Ishikawa (cell line): Measurements from ENCODE around the gene PATJ.

ENCODE experiments used
- CEBPB ChIP-seq: IDR thresholded peaks from 2 replicates; pipeline ENCODE4 v1.6.1; 2012
- CREB1 ChIP-seq: IDR thresholded peaks from 2 replicates; pipeline ENCODE4 v1.6.1; 2012; ENCODE audit warnings: low read depth
- EGR1 ChIP-seq: IDR thresholded peaks from 2 replicates; pipeline ENCODE4 v1.6.1; 2012
- EP300 ChIP-seq: IDR thresholded peaks from 2 replicates; pipeline ENCODE4 v1.6.1; 2012; ENCODE audit warnings: borderline replicate concordance
- FOXM1 ChIP-seq: IDR thresholded peaks from 2 replicates; pipeline ENCODE4 v1.6.1; 2012; ENCODE audit warnings: low read depth, borderline replicate concordance
- NFIC ChIP-seq: IDR thresholded peaks from 2 replicates; pipeline ENCODE4 v1.6.1; 2012
- RAD21 ChIP-seq: IDR thresholded peaks from 2 replicates; pipeline ENCODE4 v1.6.1; 2012; ENCODE audit warnings: low read depth
- REST ChIP-seq: IDR thresholded peaks from 2 replicates; pipeline ENCODE4 v1.6.1; 2012; ENCODE audit warnings: low read depth, mild to moderate bottlenecking
- TAF1 ChIP-seq: IDR thresholded peaks from 2 replicates; pipeline ENCODE4 v1.6.1; 2012; ENCODE audit warnings: low read depth, mild to moderate bottlenecking
- TCF12 ChIP-seq: IDR thresholded peaks from 2 replicates; pipeline ENCODE4 v1.6.1; 2012; ENCODE audit warnings: low read depth
- TEAD4 ChIP-seq: IDR thresholded peaks from 2 replicates; pipeline ENCODE4 v1.6.1; 2012
- USF1 ChIP-seq: IDR thresholded peaks from 2 replicates; pipeline ENCODE4 v1.6.1; 2012
- YY1 ChIP-seq: IDR thresholded peaks from 2 replicates; pipeline ENCODE4 v1.6.1; 2012; ENCODE audit warnings: low read depth
- ZBTB7A ChIP-seq: IDR thresholded peaks from 2 replicates; pipeline ENCODE4 v1.6.1; 2012; ENCODE audit warnings: low read depth
- TF ChIP-seq, protein P1 (sequence below): IDR thresholded peaks from 2 replicates; pipeline ENCODE4 v1.6.1; 2012

The PATJ gene

DNA sequence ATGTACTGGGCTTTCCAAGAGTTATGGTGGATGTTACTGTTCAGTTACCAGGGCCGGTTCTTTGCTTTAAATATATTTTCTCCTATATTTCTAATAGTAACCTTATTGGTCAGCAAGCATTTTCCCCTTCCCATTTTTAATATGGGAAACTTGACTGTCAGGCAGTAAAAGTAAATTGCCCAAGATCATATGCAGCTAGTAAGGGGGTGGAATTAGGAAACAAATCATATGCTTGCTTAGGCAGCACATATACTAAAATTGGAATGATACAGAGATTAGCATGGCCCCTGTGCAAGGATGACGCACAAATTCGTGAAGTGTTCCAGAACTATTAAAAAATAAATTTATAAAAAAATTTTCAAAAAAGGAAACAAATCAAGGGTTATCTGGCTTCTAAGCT lies 73.9 kb downstream of the PATJ start:
- TF ChIP-seq REST (no peak), EGR1 (no peak), ZBTB7A (no peak), FOXM1 (no peak), TEAD4 (no peak), CREB1 (no peak), RAD21 (no peak), EP300 (no peak), CEBPB (no peak)
- TF ChIP-seq, protein P1, sequence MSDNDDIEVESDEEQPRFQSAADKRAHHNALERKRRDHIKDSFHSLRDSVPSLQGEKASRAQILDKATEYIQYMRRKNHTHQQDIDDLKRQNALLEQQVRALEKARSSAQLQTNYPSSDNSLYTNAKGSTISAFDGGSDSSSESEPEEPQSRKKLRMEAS = no peak

GRCh38 chr1:61818992-61819391 lies 76.7 kb downstream of the PATJ start:
- TF ChIP-seq RAD21 (no peak), REST (no peak), FOXM1 (no peak), TAF1 (no peak), CEBPB (no peak), TEAD4 (no peak), USF1 (no peak), YY1 (no peak), NFIC (no peak), EP300 (no peak), ZBTB7A (no peak), CREB1 (no peak)
- TF ChIP-seq, protein P1 = no peak

GRCh38 chr1:61819421-61819820 lies 77.1 kb downstream of the PATJ start:
- no peak for TF ChIP-seq CEBPB
- TF ChIP-seq FOXM1 = no peak
- no peak for TF ChIP-seq ZBTB7A
- no peak for TF ChIP-seq RAD21
- no peak for TF ChIP-seq NFIC
- no peak for TF ChIP-seq REST
- TF ChIP-seq TEAD4 = no peak
- no peak for TF ChIP-seq EP300
- TF ChIP-seq TCF12 = no peak
- no peak for TF ChIP-seq YY1
- TF ChIP-seq USF1 = no peak
- TF ChIP-seq, protein P1 = no peak
- TF ChIP-seq TAF1 = no peak
- TF ChIP-seq CREB1 = no peak
- TF ChIP-seq EGR1 = no peak

GRCh38 chr1:61825393-61825792 lies 83.1 kb downstream of the PATJ start:
- TF ChIP-seq USF1 = no peak
- TF ChIP-seq ZBTB7A = no peak
- no peak for TF ChIP-seq TEAD4
- TF ChIP-seq REST = no peak
- no peak for TF ChIP-seq FOXM1
- no peak for TF ChIP-seq CREB1
- TF ChIP-seq, protein P1 = no peak
